ENCODE measurements around the gene AREG. TPM values are rescaled to one million over a fixed set of nuclear protein-coding genes. Genes with fewer than 3 reads are reported as not detected.
A peak's percentile ranks its signal among the peaks of the same experiment; 100 is the strongest.

The AREG gene
- total and polyA plus RNA-seq, 9 of the 15 experiments (the other 6 are each of a cell fraction or from before 2014, with no cell fraction given): 1.4 to 7.7 (median 5.4) TPM

- TF ChIP-seq THRA (IDR thresholded peaks at IDR 0.05) (no peak), ZEB2 (IDR thresholded peaks at IDR 0.05) (peak; percentile 40; the same call in 1 of the 2 replicates), ZNF316 (IDR thresholded peaks at IDR 0.05) (peak; percentile 27; the same call in 1 of the 2 replicates), ZNF75A (CRISPR knock-in tag; IDR thresholded peaks at IDR 0.05) (no peak), SOX6 (IDR thresholded peaks at IDR 0.05) (peak; percentile 27; the same call in 1 of the 2 replicates), ATF6 (CRISPR knock-in tag; IDR thresholded peaks at IDR 0.05) (no peak), SNRNP70 (optimal IDR thresholded peaks at IDR 0.05; ENCODE audit: low read depth, low read length) (no peak), ATF3 (IDR thresholded peaks at IDR 0.05) (peak; percentile 43; the same call in 1 of the 2 replicates), ATF3 (CRISPR knock-in tag; conservative IDR thresholded peaks at IDR 0.05) (no peak), MNT (conservative IDR thresholded peaks at IDR 0.05) (0 out of 4 replicates have a peak, but pooled peaks of 1 of the 2 experiments have one; percentile 16)
Measured at GRCh38 chr4:74446193-74446868, 1.4 kb downstream of the AREG start (continued).

Data from K562 (cell line).